ENCODE results near the gene FIGN.

DNA sequence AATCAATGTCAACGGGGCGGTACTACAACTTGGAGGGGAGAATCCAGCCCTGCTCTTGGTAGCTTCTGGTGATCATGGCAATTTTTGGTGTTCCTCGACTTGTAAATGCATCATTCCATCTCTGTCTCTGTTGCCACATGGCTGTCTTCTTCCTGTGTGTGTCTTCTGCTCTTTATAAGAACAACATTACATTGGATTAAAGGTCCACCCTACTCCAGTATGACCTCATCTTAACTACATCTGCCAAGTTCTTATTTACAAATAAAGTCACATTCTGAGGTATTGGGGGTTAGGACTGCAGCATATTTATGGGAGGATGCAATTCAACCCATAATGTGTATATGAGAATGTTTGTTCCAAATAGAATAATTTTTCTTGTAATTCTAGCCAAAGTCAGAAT lies 28.8 kb upstream of the FIGN start:
- TF ChIP-seq, protein P1, sequence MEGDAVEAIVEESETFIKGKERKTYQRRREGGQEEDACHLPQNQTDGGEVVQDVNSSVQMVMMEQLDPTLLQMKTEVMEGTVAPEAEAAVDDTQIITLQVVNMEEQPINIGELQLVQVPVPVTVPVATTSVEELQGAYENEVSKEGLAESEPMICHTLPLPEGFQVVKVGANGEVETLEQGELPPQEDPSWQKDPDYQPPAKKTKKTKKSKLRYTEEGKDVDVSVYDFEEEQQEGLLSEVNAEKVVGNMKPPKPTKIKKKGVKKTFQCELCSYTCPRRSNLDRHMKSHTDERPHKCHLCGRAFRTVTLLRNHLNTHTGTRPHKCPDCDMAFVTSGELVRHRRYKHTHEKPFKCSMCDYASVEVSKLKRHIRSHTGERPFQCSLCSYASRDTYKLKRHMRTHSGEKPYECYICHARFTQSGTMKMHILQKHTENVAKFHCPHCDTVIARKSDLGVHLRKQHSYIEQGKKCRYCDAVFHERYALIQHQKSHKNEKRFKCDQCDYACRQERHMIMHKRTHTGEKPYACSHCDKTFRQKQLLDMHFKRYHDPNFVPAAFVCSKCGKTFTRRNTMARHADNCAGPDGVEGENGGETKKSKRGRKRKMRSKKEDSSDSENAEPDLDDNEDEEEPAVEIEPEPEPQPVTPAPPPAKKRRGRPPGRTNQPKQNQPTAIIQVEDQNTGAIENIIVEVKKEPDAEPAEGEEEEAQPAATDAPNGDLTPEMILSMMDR (IDR thresholded peaks at IDR 0.05), result no peak
- TF ChIP-seq EP300 (IDR thresholded peaks at IDR 0.05) (no peak), POLR2A (IDR thresholded peaks at IDR 0.05; ENCODE audit: low read depth) (no peak)
